H1 (cell line): ENCODE results near the gene PRRC2C.

Experiments used
- CTCF ChIP-seq, 3 experiments: IDR thresholded peaks; 1 replicate in 2 of 3; 2 replicates in 1 of 3; pipeline versions ENCODE4 v1.5.1 to v1.6.1; 2011; ENCODE audit warnings: low read length in 3 of 3, mild to moderate bottlenecking in 3 of 3, inconsistent platforms in 2 of 3, low read depth in 1 of 3, moderate library complexity in 1 of 3; ENCODE audit not compliant: insufficient read depth in 1 of 3; ENCODE audit errors: control extremely low read depth in 1 of 3
- HDAC2 ChIP-seq, 2 experiments: fragments of 300-600 bp in 1 of 2; sonication (generic) in 1 of 2; IDR thresholded peaks; 2 replicates each; pipeline ENCODE4 v1.6.1; 2011 to 2012; ENCODE audit warnings: low read depth in 2 of 2, low read length in 2 of 2, mild to moderate bottlenecking in 2 of 2, moderate library complexity in 2 of 2, borderline replicate concordance in 1 of 2, inconsistent platforms in 1 of 2
- POLR2A ChIP-seq, 2 experiments: IDR thresholded peaks; 1 replicate in 1 of 2; 2 replicates in 1 of 2; pipeline ENCODE4 v1.6.1; 2011; ENCODE audit warnings: low read depth in 2 of 2, low read length in 2 of 2, mild to moderate bottlenecking in 2 of 2; ENCODE audit errors: control extremely low read depth in 1 of 2
- POLR2AphosphoS5 ChIP-seq: IDR thresholded peaks from 2 replicates; pipeline ENCODE4 v1.6.1; 2011; ENCODE audit warnings: low read depth, low read length
- SRF ChIP-seq: IDR thresholded peaks from 2 replicates; pipeline ENCODE4 v1.6.1; 2011; ENCODE audit warnings: mild to moderate bottlenecking, low read depth, low read length, moderate library complexity
- SUZ12 ChIP-seq: fragments of 200-600 bp; sonication (generic); IDR thresholded peaks from 2 replicates; pipeline ENCODE4 v1.6.1; 2012; ENCODE audit warnings: mild to moderate bottlenecking, inconsistent platforms, low read length, moderate library complexity, mixed read lengths
- YY1 ChIP-seq: IDR thresholded peaks from 2 replicates; pipeline ENCODE4 v1.6.1; 2011; ENCODE audit warnings: low read depth, mild to moderate bottlenecking, low read length
- ZNF274 ChIP-seq: IDR thresholded peaks from 2 replicates; pipeline ENCODE4 v1.7.0; 2012; ENCODE audit warnings: low read length, borderline replicate concordance; ENCODE audit errors: extremely low read depth

GRCh38 chr1:171460018-171460620 is 25.2 kb upstream of the PRRC2C start:
- no peak for TF ChIP-seq CTCF (IDR thresholded peaks at IDR 0.05; ENCODE audit: control extremely low read depth in 1 of 3, insufficient read depth in 1 of 3, low read depth in 1 of 3, low read length in 3 of 3)
- TF ChIP-seq SRF, result no peak
- TF ChIP-seq SUZ12, result no peak
- TF ChIP-seq HDAC2 (IDR thresholded peaks at IDR 0.05; ENCODE audit: borderline replicate concordance in 1 of 2, low read depth in 2 of 2, low read length in 2 of 2), result no peak
- no peak for TF ChIP-seq ZNF274
- TF ChIP-seq POLR2AphosphoS5, result no peak
- no peak for TF ChIP-seq YY1
- no peak for TF ChIP-seq POLR2A (IDR thresholded peaks at IDR 0.05; ENCODE audit: control extremely low read depth in 1 of 2, low read depth in 2 of 2, low read length in 2 of 2)
